ENCODE measurements around the gene BORCS5. TPM values are rescaled to one million over a fixed set of nuclear protein-coding genes. Genes with fewer than 3 reads are reported as not detected.

Gene BORCS5
- total RNA-seq, 1 donor from 2014 or later, result 22.7 TPM

DNA sequence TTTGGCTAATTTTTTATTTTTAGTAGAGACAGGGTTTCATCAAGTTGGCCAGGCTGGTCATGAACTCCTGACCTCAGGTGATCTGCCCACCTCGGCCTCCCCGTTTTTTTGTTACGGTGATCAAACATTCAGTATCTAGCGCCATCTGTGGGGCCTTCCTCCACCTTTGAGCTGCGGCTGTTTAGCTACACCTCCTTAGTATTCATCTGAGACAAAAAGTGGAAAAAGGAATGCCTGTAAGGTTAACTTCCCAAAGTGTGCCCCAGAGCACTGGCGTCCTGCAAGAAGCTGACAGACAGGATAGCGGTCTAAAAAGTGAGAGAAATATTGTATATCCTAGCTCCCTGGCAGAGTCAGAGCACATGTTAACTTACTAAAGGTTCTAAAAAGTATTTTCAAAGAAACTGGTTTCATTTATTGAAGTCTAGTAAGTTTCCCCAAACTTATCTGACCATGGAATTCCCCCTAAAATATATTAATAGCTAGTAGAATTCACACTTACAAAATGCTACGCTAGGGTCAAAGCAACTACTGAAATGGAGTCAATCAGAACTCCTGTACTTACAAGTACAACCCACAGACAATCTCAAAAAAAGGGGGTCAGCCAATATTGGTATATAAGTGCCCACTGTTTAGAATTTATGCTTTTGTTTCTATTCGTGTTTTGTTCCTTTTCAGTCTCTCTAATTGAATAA, 146.7 kb downstream of the BORCS5 start:
- Mint-ChIP-seq H3K27ac (no peak overlapping the region), H3K36me3 (ENCODE audit: low read depth) (no peaks in the 10 kb centered on the region), H3K4me3 (no peak overlapping the region), H3K4me1 (peaks cover 18% of the 10 kb centered on the region), H3K27me3 (peaks cover 1% of the 10 kb centered on the region), H3K9me3 (no peaks in the 10 kb centered on the region)
- DNase-seq (no peak), ATAC-seq (ENCODE audit: low read depth) (no peak)
- ChIA-PET CTCF (no interaction called here), POLR2A (no interaction called here)
- TF ChIP-seq, protein P1, sequence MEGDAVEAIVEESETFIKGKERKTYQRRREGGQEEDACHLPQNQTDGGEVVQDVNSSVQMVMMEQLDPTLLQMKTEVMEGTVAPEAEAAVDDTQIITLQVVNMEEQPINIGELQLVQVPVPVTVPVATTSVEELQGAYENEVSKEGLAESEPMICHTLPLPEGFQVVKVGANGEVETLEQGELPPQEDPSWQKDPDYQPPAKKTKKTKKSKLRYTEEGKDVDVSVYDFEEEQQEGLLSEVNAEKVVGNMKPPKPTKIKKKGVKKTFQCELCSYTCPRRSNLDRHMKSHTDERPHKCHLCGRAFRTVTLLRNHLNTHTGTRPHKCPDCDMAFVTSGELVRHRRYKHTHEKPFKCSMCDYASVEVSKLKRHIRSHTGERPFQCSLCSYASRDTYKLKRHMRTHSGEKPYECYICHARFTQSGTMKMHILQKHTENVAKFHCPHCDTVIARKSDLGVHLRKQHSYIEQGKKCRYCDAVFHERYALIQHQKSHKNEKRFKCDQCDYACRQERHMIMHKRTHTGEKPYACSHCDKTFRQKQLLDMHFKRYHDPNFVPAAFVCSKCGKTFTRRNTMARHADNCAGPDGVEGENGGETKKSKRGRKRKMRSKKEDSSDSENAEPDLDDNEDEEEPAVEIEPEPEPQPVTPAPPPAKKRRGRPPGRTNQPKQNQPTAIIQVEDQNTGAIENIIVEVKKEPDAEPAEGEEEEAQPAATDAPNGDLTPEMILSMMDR (IDR thresholded peaks at IDR 0.05), result no peak
- intact Hi-C loops (cut with micrococcal nuclease), result no loop called here

DNA sequence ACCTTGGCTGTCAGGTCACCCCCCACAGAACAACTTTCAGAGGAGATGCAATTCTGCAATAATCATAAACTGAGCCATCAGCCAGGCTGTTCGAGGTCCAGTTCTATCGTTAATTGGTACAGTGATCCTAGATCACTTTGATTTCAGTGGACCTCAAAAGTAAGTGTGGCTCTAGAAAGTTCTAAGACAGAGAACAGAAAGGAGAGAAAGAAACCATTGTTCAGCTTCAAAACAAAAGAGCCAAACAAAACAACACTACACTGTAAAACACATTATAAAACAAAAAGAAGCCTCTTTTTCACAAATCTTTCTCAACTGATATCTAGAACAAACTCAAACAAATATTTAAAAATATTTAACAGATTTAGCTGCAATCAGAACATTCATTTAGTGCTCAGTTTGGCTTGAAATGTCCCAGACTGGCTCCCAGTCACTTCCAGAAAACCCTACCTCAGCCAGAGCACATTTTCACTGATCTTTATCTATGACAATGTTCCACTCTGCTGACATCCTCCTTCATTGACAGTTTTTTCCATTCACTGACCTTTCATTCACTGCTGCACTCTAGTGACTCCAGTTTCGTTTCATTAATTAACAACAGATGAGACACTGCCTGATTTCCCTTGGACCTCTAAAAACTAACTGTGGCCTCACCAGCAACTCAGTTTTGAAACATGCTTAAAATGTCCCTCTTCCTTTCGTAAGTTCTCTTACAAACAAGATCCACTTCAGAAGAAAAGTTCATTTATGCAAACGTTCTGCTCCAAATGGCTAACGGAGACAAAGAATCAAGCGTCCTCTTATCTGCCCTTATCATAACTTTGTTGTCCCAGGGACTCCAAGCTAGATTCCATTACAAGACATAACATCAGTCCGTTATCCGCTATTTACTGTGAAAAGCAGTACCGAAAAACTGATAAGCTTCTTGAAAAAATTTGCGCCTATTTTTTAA, 148.9 kb downstream of the BORCS5 start:
- DNase-seq (no peak), ATAC-seq (ENCODE audit: low read depth) (peak; percentile 57)
- H3K9me3 Mint-ChIP-seq, result no peaks in the 10 kb centered on the region
- TF ChIP-seq, protein P1 (IDR thresholded peaks at IDR 0.05), result no peak
- ChIA-PET CTCF (no interaction called here), POLR2A (no interaction called here)
- H3K27ac Mint-ChIP-seq, result no peak overlapping the region
- H3K4me3 Mint-ChIP-seq, result no peak overlapping the region
- H3K27me3 Mint-ChIP-seq, result peaks cover 3% of the 10 kb centered on the region
- intact Hi-C loops (cut with micrococcal nuclease), result no loop called here
- peaks cover 18% of the 10 kb centered on the region for H3K4me1 Mint-ChIP-seq
- no peaks in the 10 kb centered on the region for H3K36me3 Mint-ChIP-seq (ENCODE audit: low read depth)

DNA sequence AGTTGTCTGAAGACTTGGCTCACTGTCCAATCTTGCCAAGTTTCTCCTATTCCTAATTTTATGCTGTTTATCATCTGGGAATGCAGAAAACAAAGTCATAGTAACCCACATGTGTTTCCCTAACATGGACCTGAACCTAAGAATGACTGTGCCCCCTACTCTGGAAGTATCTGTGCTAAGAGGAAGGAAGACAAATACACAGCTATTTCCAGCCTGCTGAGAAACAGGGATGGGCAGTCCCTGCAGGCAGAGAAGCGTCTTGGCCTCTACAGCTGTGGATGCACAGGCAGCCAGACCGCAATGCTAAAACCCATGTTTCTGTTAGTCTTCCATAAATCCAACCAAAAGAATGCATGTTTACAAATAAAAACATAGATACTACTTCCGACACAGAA, 149.6 kb downstream of the BORCS5 start:
- TF ChIP-seq, protein P1 (IDR thresholded peaks at IDR 0.05), result no peak
- H3K9me3 Mint-ChIP-seq, result no peaks in the 10 kb centered on the region
- peaks cover 18% of the 10 kb centered on the region for H3K4me1 Mint-ChIP-seq
- ChIA-PET CTCF (no interaction called here), POLR2A (no interaction called here)
- ATAC-seq (ENCODE audit: low read depth), result no peak
- H3K27ac Mint-ChIP-seq, result no peak overlapping the region
- no peak for DNase-seq
- H3K27me3 Mint-ChIP-seq, result peaks cover 3% of the 10 kb centered on the region
- intact Hi-C loops (cut with micrococcal nuclease), result no loop called here
- H3K36me3 Mint-ChIP-seq (ENCODE audit: low read depth), result no peaks in the 10 kb centered on the region
- H3K4me3 Mint-ChIP-seq, result no peak overlapping the region

DNA sequence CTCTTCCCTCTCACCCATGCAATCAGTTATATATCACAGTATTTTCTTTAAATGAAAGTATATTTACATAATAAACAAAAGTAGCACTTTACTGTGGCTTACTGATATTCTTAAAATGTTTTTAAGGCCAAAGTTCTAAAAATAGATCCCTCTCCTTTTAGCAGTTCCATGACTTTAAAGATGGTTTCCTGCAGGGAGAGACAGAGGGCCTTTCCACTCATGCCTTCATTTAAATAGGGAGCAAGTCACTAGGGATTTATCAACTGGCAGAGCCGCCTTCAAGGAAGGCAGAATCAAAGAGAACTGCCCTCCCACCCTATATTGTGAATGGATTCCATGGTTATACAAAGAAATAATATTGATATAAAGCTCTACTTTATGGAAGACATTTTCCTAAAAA, 150.2 kb downstream of the BORCS5 start:
- TF ChIP-seq, protein P1 (IDR thresholded peaks at IDR 0.05), result no peak

DNA sequence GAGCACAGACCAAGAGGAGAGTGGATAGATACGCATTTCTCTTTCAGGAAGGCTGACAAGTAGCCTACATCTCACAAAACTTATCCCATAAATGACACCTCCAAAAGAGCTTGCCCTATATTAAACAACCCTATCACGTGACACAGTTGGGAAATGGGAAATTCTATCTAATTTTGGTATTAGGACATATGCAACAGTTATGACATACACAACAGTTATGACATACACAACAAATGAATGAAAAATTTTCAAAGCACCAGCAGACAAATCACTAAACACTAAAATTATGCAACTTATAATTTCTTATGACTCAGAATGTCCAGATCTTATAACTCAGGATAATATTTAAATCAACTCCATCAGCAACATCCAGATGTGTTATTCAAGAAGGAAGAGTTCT, 151.7 kb downstream of the BORCS5 start:
- intact Hi-C loops (cut with micrococcal nuclease), result no loop called here
- ATAC-seq (ENCODE audit: low read depth) (no peak), DNase-seq (no peak)
- TF ChIP-seq, protein P1 (IDR thresholded peaks at IDR 0.05), result no peak
- Mint-ChIP-seq H3K9me3 (no peaks in the 10 kb centered on the region), H3K27me3 (peaks cover 3% of the 10 kb centered on the region), H3K27ac (no peak overlapping the region), H3K4me3 (no peak overlapping the region), H3K4me1 (peaks cover 16% of the 10 kb centered on the region), H3K36me3 (ENCODE audit: low read depth) (no peaks in the 10 kb centered on the region)
- CTCF ChIA-PET, result interaction anchor here (0.6 kb wide), 1 partner anchor 94 kb away, joined by 3 read pairs; no protein-coding TSS in a partner anchor
- POLR2A ChIA-PET, result no interaction called here

More for the DNA sequence above, 150.2 kb downstream of the BORCS5 start:
- DNase-seq (no peak), ATAC-seq (ENCODE audit: low read depth) (no peak)
- no peaks in the 10 kb centered on the region for H3K36me3 Mint-ChIP-seq (ENCODE audit: low read depth)
- H3K4me3 Mint-ChIP-seq, result no peak overlapping the region
- peaks cover 18% of the 10 kb centered on the region for H3K4me1 Mint-ChIP-seq
- no peaks in the 10 kb centered on the region for H3K9me3 Mint-ChIP-seq
- H3K27me3 Mint-ChIP-seq, result peaks cover 3% of the 10 kb centered on the region
- ChIA-PET POLR2A (no interaction called here), CTCF (no interaction called here)
- H3K27ac Mint-ChIP-seq, result no peak overlapping the region
- intact Hi-C loops (cut with micrococcal nuclease), result no loop called here
